Skin of body (tissue), 2 donors: ENCODE measurements around the gene PPIB. TPM values are rescaled to one million over a fixed set of nuclear protein-coding genes. Genes with fewer than 3 reads are reported as not detected.
"Not testable (repeated sequence)": the region's sequence is repeated elsewhere in the genome, so short reads cannot be mapped to it uniquely, and the experiment has no call there.

Experiments used
- DNase-seq: peaks from one replicate; lab custom pipeline; 2025; lab: John Stamatoyannopoulos, UW
- total RNA-seq: library from RNA; depleted of rRNA; stranded (reverse); fragments of >200 nt; gene quantifications from one replicate; pipeline ENCODE4 v1.2.3, GENCODE V29; 2014

PPIB gene
- total RNA-seq, 1 donor from 2014 or later = 210 TPM

DNA sequence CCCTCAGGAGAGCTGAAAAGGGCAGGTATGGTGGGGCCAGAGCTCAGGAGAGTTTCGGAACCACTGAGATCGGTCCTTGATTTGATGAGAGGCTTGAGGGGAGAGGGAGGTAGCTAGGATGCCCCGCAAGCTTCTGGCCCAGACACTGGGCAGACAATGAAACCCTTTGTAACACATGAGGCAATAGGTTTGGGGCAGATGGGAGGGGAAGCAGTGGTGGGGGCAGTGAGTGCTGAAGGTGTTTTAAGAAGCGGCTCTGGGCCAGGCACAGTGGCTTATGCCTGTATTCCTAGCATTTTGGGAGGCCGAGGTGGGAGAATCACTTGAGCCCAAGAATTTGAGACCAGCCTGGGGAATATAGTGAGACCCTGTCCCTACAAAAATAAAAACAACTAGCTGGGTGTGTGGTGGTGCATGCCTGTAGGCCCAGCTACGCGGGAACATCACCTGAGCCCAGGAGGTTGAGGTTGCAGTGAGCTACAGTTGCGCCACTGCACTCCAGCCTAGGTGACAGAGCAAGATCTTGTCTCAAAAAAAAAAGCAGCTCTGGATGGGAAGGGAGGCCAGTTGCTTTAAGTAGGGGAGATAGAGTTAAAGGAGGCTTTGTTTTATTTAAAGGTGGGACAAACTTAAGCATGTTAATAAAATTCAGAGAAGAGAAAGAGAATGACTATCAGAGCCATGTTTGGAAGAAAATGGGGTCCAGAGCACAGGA, 20.9 kb downstream of the PPIB start:
- DNase-seq = no peak

GRCh38 chr15:64138331-64138941, 24.4 kb downstream of the PPIB start:
- DNase-seq = no peak

DNA sequence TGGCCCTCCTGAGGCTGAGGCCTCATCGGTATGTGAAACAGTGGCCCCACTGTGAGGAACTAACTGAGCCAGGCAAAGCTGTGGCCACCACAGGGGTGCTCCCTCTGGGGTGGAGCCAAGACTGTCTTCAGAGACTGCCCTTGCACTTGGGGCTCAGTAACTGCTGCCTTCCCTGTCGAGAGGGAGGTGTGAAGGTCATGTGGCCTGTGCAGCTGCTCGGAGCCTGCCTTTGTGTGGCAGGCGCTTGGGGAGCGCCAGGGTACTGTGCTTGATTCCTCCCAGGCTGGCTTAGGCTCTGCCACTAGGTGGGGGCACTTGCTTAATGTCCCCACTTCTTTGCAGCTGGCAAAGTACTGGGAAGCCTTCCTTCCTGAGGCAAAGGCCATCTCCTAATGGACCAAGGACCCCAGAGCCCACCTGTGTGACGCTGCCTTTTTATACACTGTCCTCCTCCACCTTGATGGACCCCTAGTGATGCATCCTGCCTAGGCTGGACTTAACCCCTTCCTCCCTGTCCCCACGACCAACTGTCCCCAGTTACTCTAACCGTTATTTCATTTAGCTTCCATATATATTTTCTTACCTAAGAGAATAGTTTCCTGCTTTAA, 25.5 kb downstream of the PPIB start:
- no peak for DNase-seq

DNA sequence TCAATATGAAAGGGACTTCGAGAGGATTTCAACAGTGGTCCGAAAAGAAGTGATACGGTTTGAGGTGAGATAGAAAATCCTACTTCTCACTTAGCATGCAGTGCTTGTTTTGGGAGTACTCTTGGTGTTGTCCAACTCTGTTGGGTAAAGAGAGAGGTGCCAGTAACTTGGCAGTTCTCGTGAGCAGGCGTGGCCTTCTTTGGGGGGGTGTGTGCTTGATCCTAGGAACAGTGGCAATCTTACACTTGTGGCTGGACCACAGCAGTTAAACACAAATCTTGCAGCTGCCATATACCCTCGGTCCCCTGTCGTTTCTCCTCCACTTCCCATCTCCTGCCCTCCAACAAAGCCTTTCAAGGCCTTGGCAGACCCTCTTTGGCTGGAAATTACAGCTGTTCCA, 26.5 kb downstream of the PPIB start:
- no peak for DNase-seq

DNA sequence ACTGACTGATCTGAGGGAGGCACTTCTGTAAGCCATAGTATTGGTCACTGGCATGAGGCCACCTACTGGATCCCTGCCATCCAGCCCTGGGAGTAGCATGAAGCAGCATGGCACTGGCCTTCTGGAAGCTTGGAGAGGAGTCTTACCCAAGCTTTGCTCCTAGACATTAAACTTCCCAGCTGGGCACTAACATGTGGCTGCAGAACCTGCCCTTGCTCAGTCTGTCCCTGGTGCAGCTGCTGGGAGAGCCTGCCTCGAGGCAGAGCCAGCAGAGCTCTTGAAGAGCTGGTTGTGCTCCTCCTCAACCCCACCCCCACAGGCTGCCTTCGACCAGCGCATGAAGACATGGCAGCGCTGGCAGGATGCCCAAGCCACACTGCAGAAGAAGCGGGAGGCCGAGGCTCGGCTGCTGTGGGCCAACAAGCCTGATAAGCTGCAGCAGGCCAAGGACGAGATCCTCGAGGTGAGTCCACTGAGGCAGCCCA, 28.4 kb downstream of the PPIB start:
- DNase-seq = no peak

DNA sequence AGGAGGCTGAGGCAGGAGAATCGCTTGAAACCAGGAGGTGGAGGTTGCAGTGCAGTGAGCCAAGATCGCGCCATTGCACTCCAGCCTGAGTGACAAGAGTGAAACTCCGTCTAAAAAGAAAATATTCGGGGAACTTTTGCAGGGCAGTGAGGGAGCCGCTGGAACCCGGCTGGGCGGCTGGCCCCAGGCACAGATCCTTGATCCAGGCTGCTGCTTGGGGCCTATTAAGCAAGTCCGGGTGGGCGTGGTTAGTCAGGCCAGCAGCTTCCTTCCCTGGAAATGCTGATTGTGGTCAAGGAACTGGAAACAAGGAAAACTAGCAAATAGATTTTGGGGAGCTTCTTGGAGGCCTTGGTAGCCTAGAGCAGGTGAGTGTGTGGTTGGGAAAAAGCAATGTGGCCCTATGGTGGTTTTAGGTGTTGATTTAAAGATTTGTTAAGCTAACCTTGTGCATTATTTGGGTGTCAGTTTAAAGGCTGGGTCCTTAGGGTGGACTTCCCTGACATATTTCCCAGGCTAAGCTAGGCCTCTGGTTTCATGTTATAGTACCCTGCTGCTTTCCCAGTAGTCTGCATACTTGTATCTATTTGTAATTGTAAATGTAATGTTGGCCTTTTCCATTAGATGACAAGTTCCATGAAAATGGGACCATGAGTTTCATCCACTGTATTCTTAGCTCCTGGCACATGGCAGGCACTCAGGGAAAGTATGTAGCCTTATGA, 29.0 kb downstream of the PPIB start:
- no peak for DNase-seq

DNA sequence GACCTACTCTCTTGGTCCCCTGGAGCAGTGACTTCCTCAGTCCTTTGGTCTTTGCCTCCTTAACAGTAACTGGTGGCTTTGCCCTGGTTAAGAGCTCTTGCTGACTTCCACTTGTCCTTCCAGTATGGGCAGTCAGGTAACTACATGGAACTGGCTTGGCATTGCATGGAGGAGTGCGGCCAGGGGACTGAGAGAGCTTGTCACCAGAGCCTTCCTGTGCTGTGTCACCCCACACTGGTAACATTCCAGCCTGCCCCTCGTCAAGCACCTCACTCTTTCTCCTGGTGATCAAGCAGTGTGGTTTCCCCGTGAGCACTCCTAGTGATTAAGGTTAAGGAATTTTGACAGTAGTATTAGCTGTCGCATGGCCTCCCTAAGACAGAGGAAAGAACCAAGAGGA, 30.6 kb downstream of the PPIB start:
- no peak for DNase-seq

GRCh38 chr15:64131547-64131946, 31.3 kb downstream of the PPIB start:
- DNase-seq = no peak

DNA sequence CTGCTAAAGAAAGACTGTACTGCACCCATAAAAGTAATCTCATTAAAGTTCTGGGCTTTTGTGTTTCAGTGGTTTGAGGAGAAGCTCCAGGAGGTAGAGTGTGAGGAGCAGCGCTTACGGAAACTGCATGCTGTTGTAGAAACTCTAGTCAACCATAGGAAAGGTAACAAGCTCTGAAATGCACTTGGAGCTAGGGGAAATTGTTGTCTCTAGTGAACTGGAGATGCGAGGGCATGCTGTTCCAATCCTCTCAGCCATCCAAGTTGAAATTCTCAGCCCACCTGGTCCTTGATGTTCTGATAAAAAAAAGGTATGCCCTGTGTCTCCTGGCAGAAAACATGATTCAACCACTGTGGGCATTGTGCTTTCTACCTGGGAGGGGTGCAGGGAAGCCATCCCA, 32.7 kb downstream of the PPIB start:
- no peak for DNase-seq

DNA sequence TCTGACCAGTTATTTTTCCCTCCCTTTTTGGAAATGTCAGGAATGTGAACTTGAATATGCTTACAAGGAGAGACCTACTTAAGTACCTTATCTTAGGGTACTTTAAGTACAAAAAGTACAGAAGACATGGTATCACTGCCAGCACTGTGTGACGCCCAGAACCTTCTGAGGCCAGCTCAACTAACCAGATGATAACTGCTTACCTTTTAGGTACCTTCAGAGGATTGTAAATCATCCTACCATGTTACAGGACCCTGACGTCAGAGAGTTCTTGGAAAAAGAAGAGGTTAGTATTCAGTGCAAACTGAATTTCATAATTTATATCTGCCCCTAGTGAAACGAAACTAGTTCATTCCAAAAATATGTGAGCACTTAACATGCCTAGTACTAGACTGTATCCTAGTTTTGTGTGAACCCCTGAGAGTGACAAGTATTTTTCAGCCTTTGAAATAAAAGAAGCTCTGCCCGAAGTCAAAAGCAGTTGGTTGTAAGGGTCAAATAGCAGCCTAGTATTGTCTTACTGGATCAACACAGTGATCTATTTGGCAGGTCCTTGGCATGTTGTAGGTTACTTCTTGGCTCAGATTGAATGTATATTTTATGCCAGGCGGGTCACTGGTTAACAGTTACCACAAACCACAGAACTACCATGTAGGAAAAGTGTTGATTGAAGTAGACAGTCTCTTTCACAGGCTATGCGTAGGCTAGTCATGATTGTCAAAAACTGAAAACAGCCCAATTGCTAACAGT, 35.1 kb downstream of the PPIB start:
- no peak for DNase-seq

GRCh38 chr15:64125978-64126377, 36.8 kb downstream of the PPIB start:
- DNase-seq = no peak

DNA sequence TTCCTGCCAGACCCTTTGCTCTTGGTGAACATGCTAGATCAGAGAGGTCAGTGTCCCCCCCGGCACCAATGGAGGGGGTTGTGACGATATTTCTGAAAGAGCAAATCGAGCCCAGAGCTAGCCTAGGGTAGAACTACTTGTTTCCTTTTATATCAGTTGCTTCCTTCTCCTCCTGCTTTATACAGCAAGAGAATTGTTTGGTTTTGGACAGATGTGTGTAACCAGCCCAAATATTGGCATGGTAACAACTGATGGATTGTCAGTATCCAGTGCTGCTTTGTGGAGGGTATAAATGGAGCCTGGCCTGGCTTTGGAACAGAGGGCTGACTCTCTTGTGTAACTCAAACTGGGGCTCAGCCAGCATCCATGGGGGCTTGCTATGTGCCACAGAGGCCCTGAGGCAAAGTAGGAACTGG, 39.9 kb downstream of the PPIB start:
- DNase-seq = peak; percentile 22

GRCh38 chr15:64122444-64122843, 40.4 kb downstream of the PPIB start:
- DNase-seq = no peak

DNA sequence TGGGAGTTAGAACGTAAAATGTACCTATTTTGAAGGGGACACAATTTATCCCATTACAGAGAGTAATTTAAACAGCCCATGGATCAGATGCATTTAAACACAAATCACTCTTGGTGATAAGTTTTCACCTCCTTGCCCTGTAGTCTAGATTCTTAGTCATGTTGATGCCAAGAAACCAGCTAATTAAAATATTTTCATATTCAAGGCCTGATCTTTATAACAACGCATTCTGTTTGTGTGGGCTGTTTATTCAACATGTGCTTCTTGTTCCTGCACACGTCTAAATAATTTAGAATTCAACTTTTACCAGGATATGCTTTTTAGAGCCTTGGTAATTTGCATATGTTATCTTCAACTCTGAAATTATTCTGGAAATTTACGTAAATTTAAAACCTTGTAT, 41.2 kb downstream of the PPIB start:
- no peak for DNase-seq

GRCh38 chr15:64120322-64120721, 42.5 kb downstream of the PPIB start:
- DNase-seq = not testable (repeated sequence)

GRCh38 chr15:64117759-64118487, 44.9 kb downstream of the PPIB start:
- DNase-seq = no peak

DNA sequence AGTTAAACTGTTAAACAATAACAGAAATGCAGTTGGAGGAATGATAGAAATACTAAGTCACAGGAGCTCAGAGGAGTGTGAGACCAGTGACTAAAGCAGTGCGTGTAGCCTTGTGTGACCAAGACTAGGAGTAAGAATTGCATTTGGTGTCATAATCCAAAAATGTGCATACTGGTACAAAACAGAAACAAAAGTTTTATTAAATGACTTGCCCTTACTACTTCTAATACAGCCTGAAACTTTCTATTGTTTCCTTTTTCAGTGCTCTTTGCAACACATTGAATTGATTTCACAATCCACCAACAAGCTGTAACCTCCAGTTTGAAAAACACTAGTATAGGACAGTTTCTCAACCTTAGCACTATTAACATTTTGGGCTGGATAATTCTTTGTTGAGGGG, 49.9 kb downstream of the PPIB start:
- no peak for DNase-seq

DNA sequence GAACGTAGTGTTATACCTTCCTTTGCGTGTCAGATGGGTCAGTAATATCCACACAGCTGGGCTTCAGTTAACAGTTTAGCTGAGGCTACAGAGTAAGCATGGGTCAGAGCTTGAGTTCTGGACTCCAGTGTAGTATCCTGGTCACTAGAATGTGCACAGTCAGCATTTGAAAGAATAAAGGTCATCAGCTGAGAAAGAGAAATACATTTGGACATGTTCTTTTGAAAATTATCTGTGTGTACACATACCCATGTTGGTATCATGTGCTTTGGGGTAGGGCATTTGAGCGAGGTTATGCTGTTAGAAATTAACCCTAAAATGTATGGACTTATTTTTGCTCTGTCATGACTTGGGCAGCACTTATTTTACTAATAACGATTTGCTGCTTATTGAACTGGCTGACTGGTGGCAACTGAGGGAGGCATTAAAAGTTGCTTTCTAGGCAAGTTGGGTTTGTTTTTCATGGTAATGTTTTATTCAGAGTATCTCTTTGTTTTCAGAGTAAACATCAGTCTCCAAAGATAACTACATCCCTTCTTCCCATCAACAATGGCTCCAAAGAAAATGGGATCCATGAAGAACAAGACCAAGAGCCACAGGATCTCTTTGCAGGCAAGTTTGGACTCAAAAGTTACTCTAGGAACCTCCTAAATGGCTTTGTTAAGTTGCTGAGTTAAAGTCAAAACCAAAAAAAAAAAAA, 50.6 kb downstream of the PPIB start:
- DNase-seq = no peak

DNA sequence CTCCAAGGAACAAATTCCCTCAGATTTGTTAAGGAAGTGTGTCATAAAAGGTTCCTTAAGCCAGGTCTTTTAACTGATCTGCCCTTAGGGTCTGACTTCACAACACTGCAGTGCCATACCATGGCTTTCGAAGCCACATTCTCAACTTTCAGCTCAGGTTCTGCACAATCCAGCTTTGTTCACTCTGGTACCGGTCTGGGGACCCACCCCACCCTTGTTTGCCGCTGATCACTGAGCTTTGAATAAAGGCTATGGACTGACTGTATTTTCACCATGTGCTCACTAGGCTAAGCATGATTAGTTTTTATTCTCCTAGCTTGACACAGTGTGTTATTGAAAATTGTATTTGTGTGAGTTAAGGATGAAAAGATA, 51.2 kb downstream of the PPIB start:
- DNase-seq = no peak
